Trophoblast cell (in vitro differentiated cells and primary cell): ENCODE data around the gene LSG1.

Source experiments
- DNase-seq, 2 donors: peaks; one replicate each; pipeline ENCODE4 v3.0.0-alpha.2; 2016
- H2AFZ ChIP-seq: 2 replicates; pipeline ENCODE4 v1.6.1; 2013; ENCODE audit warnings: low read length, moderate library complexity, mild to moderate bottlenecking; ENCODE audit not compliant: insufficient read depth, poor library complexity
- H2AK5ac ChIP-seq: 2 replicates; pipeline ENCODE4 v1.6.1; 2013; ENCODE audit warnings: mild to moderate bottlenecking, low read length
- H2BK120ac ChIP-seq: 2 replicates; pipeline ENCODE4 v1.6.1; 2013; ENCODE audit warnings: low read length, mild to moderate bottlenecking, moderate library complexity; ENCODE audit not compliant: insufficient read depth, poor library complexity
- H2BK12ac ChIP-seq: 2 replicates; pipeline ENCODE4 v1.6.1; 2013; ENCODE audit warnings: mild to moderate bottlenecking, low read length, moderate library complexity
- H2BK5ac ChIP-seq: 2 replicates; pipeline ENCODE4 v1.6.1; 2013; ENCODE audit warnings: low read length, low read depth, moderate library complexity, mild to moderate bottlenecking; ENCODE audit not compliant: poor library complexity
- H3K14ac ChIP-seq: 2 replicates; pipeline ENCODE4 v1.6.1; 2013; ENCODE audit warnings: mild to moderate bottlenecking, low read length
- H3K18ac ChIP-seq: 2 replicates; pipeline ENCODE4 v1.6.1; 2013; ENCODE audit warnings: mild to moderate bottlenecking, low read length
- H3K23ac ChIP-seq: 2 replicates; pipeline ENCODE4 v1.6.1; 2013; ENCODE audit warnings: low read length
- H3K27ac ChIP-seq: 2 replicates; pipeline ENCODE4 v1.5.1; 2013; ENCODE audit warnings: low read depth, mild to moderate bottlenecking, inconsistent platforms, low read length, moderate library complexity
- H3K27me3 ChIP-seq: 2 replicates; pipeline ENCODE4 v1.6.1; 2013; ENCODE audit warnings: inconsistent platforms, mild to moderate bottlenecking, low read length, moderate library complexity; ENCODE audit not compliant: insufficient read depth
- H3K36me3 ChIP-seq, 2 experiments: 1 replicate in 1 of 2; 2 replicates in 1 of 2; pipeline ENCODE4 v1.6.1; 2013; ENCODE audit warnings: low read length in 2 of 2, mild to moderate bottlenecking in 2 of 2, moderate library complexity in 1 of 2; ENCODE audit not compliant: insufficient read depth in 2 of 2, control insufficient read depth in 1 of 2
- H3K4ac ChIP-seq: 2 replicates; pipeline ENCODE4 v1.6.1; 2013; ENCODE audit warnings: low read depth, mild to moderate bottlenecking, low read length, moderate library complexity
- H3K4me1 ChIP-seq, 2 experiments: 1 replicate in 1 of 2; 2 replicates in 1 of 2; pipeline ENCODE4 v1.6.1; 2013; ENCODE audit warnings: low read length in 2 of 2, mild to moderate bottlenecking in 2 of 2, moderate library complexity in 1 of 2; ENCODE audit not compliant: insufficient read depth in 2 of 2, control insufficient read depth in 1 of 2
- H3K4me2 ChIP-seq: 2 replicates; pipeline ENCODE4 v1.6.1; 2013; ENCODE audit warnings: inconsistent platforms, mild to moderate bottlenecking, low read length, moderate library complexity
- H3K4me3 ChIP-seq: 2 replicates; pipeline ENCODE4 v1.5.1; 2013; ENCODE audit warnings: mild to moderate bottlenecking, low read depth, low read length, inconsistent platforms
- H3K79me1 ChIP-seq: one replicate; pipeline ENCODE4 v1.6.1; 2013; ENCODE audit warnings: low read length
- H3K79me2 ChIP-seq: 2 replicates; pipeline ENCODE4 v1.6.1; 2013; ENCODE audit warnings: low read length, mild to moderate bottlenecking; ENCODE audit not compliant: control insufficient read depth, insufficient read depth, poor library complexity
- H3K9ac ChIP-seq: 2 replicates; pipeline ENCODE4 v1.6.1; 2013; ENCODE audit warnings: mild to moderate bottlenecking, low read length
- H3K9me3 ChIP-seq: 2 replicates; pipeline ENCODE4 v1.6.1; 2013; ENCODE audit warnings: low read depth, mild to moderate bottlenecking, control low read depth, inconsistent platforms, low read length; ENCODE audit not compliant: insufficient read depth
- H4K12ac ChIP-seq: 2 replicates; pipeline ENCODE4 v1.6.1; 2013; ENCODE audit warnings: low read depth, mild to moderate bottlenecking, low read length, moderate library complexity
- H4K8ac ChIP-seq: 2 replicates; pipeline ENCODE4 v1.6.1; 2013; ENCODE audit warnings: low read depth, mild to moderate bottlenecking, low read length, moderate library complexity
- H4K91ac ChIP-seq: one replicate; pipeline ENCODE4 v1.6.1; 2013; ENCODE audit warnings: low read depth, mild to moderate bottlenecking, low read length, moderate library complexity
- WGBS: extraction: QIAGEN DNeasy Blood & Tissue Kit; methylation state at CpG from one replicate; pipeline ENCODE4 v1.1.7; 2013; ENCODE audit warnings: missing lambda C conversion rate; ENCODE audit not compliant: insufficient read length, insufficient coverage; ENCODE audit errors: extremely low coverage; 5-methylcytosine and 5-hydroxymethylcytosine counted together

LSG1 gene

DNA sequence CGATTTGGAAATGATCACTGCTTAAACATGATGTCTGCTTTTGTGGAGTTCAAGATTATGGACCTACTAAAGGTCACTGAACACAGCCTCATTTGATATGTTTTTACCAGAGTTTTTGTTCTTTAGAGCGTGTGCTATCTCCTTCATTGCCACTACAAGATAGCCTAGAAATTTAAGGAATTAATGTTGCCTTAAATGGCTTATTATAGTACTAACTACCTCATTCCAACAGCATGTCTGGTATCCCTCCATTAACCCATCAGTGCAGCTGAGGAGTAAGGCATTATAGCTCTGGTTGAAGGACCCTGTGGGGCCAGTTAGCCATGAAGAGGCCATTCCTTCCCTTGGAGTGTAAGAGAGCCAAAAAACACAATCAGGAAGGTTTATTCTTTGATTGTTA, 11.4 kb upstream of the LSG1 start:
- H3K36me3 ChIP-seq: no peaks in the 10 kb centered on the region
- peaks cover 23% of the 10 kb centered on the region for H3K27me3 ChIP-seq
- H3K4me3 ChIP-seq: no peak overlapping the region
- no peak overlapping the region for H4K12ac ChIP-seq
- H2AFZ ChIP-seq: no peak overlapping the region
- H2AK5ac ChIP-seq: no peak overlapping the region
- DNase-seq: peak in 1 of 2 donors; percentile 31
- H3K4me1 ChIP-seq: peaks cover 23 to 29% of the 10 kb centered on the region in 2 experiments
- no peak overlapping the region for H2BK5ac ChIP-seq
- peaks cover 12% of the 10 kb centered on the region for H3K79me1 ChIP-seq
- no CpG with 5 or more reads among the region's 2 CpGs for WGBS
- H3K9ac ChIP-seq: no peak overlapping the region
- no peak overlapping the region for H3K14ac ChIP-seq
- no peak overlapping the region for H4K8ac ChIP-seq
- H3K9me3 ChIP-seq: peaks cover 4% of the 10 kb centered on the region
- H3K23ac ChIP-seq: no peak overlapping the region
- peaks cover 4% of the 10 kb centered on the region for H3K79me2 ChIP-seq
- H3K18ac ChIP-seq: no peak overlapping the region
- no peak overlapping the region for H3K27ac ChIP-seq
- no peak overlapping the region for H3K4ac ChIP-seq
- H3K4me2 ChIP-seq: no peak overlapping the region
- no peak overlapping the region for H2BK120ac ChIP-seq
- H2BK12ac ChIP-seq: no peak overlapping the region
- H4K91ac ChIP-seq: no peak overlapping the region

DNA sequence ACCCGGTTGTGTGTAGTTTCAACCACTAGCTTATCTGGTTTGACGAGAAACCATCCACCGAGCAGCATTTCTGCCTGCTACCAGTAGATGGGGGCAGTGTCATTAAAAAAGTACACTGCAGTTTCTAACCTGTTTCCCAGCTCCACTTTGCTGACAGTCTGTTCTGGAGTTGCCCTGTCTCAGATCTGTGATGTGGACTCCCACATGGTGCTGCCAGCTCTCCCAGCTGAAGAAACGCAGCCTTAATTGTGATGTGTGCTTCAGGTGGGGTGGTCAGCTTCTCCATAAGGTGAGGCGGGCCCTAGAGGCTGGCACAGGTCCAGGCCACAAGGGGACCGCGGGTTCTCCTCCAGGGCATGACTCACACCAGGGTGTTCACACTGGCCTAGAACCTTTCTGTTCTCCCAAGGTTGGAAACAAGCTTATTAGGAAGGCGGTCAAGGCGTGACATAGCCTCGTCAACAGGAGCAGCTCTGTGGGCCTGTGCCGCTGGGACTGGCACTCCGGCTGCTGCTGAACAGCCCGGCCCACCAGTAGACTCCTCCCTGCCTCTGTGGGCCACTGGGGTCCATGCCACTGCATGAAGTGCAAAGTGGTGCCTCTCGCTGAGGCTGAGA, 10.8 kb upstream of the LSG1 start:
- Histone ChIP-seq H3K14ac (no peak overlapping the region), H3K23ac (no peak overlapping the region), H3K79me1 (peaks cover 7% of the 10 kb centered on the region), H3K4ac (no peak overlapping the region), H2AK5ac (no peak overlapping the region), H4K91ac (no peak overlapping the region), H3K9ac (no peak overlapping the region), H3K27ac (no peak overlapping the region), H2BK120ac (no peak overlapping the region), H3K9me3 (peaks cover 4% of the 10 kb centered on the region), H2BK12ac (no peak overlapping the region), H3K36me3 (no peaks in the 10 kb centered on the region), H4K12ac (no peak overlapping the region), H2BK5ac (no peak overlapping the region), H3K79me2 (no peaks in the 10 kb centered on the region), H2AFZ (no peak overlapping the region), H3K4me1 (peaks cover 18 to 23% of the 10 kb centered on the region in 2 experiments), H3K4me2 (no peak overlapping the region), H4K8ac (no peak overlapping the region), H3K27me3 (peaks cover 23% of the 10 kb centered on the region), H3K4me3 (no peak overlapping the region), H3K18ac (no peak overlapping the region)
- peak; percentile 91 to 94 for DNase-seq
- no CpG with 5 or more reads among the region's 14 CpGs for WGBS

DNA sequence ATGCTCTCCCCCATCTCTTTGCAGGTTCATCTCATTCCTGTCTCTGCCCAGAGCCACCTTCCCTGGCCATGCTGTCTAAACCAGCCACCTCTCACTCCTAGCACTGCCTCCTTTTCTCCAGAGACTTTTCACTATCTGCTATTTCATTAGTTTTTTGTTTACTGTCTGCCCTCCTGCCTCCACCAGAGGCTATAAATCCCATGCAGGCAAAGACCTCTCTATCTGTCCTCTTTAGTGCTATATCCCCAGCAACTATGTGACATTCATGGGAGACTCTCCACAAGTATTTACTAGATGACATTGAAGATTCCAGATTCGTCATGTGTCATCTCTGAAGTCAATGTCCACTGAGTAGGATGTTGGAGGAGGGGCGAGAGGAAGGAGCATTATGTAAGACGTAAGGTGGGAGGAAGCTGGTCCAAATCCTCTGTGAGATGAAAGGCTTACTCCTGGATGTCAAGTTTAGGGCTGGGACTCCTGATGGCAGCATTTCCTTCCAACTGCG, 10.2 kb upstream of the LSG1 start:
- no peak for DNase-seq
- peaks cover 14 to 18% of the 10 kb centered on the region in 2 experiments for H3K4me1 ChIP-seq
- no peak overlapping the region for H3K27ac ChIP-seq
- H2BK120ac ChIP-seq: no peak overlapping the region
- H2AFZ ChIP-seq: no peak overlapping the region
- WGBS: no CpG with 5 or more reads among the region's 4 CpGs
- peak overlapping the region; percentile 15 for H3K9ac ChIP-seq
- H2AK5ac ChIP-seq: no peak overlapping the region
- H3K36me3 ChIP-seq: no peaks in the 10 kb centered on the region
- H3K4me2 ChIP-seq: no peak overlapping the region
- no peak overlapping the region for H4K8ac ChIP-seq
- H3K9me3 ChIP-seq: peaks cover 4% of the 10 kb centered on the region
- H3K23ac ChIP-seq: no peak overlapping the region
- H3K27me3 ChIP-seq: peaks cover 21% of the 10 kb centered on the region
- no peak overlapping the region for H2BK5ac ChIP-seq
- no peak overlapping the region for H4K12ac ChIP-seq
- H3K79me1 ChIP-seq: peaks cover 4% of the 10 kb centered on the region
- no peaks in the 10 kb centered on the region for H3K79me2 ChIP-seq
- no peak overlapping the region for H2BK12ac ChIP-seq
- no peak overlapping the region for H3K18ac ChIP-seq
- no peak overlapping the region for H4K91ac ChIP-seq
- no peak overlapping the region for H3K4me3 ChIP-seq
- H3K4ac ChIP-seq: no peak overlapping the region
- no peak overlapping the region for H3K14ac ChIP-seq

DNA sequence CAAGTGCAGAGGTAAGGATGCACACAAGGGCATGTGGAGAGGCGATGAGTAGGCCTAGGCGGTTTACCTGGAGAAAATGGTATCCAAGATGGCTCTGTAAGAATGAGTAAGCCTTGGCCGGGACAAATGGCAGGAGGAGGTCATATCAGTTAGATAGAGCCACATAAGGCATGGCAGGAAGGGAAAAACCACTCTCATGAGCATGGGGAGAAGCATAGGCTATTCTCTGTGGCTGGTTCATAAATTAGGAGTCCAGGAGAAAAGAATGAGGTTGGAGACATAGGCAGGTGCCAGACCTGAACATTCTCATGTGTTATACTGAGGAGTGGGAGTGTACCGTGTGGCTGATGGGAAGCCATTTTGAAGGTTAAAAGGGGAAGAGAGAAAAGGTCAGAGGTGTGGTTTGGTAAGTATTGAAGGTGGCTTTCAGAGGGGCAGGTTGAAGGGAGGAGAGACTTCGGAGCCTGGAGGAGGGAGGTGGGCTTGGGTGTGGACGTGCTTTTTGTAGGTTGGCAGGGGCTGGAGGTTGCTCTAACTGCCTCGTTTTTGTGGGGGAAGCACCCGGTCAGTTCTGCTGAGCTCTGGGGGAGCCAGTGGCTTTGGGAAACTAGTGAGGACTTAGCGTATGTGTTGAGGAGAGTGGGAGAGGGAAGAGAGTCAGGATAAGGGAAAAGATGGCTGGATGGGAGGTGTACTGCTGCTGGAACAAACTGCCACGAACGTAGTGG, 9.1 kb upstream of the LSG1 start:
- Histone ChIP-seq H2BK12ac (no peak overlapping the region), H4K91ac (no peak overlapping the region), H3K79me2 (no peaks in the 10 kb centered on the region), H4K12ac (no peak overlapping the region), H2BK5ac (no peak overlapping the region), H3K27ac (no peak overlapping the region), H3K23ac (no peak overlapping the region), H3K79me1 (no peaks in the 10 kb centered on the region), H3K4me2 (no peak overlapping the region), H2AFZ (no peak overlapping the region), H3K14ac (no peak overlapping the region), H3K36me3 (no peaks in the 10 kb centered on the region), H4K8ac (no peak overlapping the region), H3K4ac (no peak overlapping the region), H3K27me3 (peaks cover 9% of the 10 kb centered on the region), H3K9me3 (no peaks in the 10 kb centered on the region), H3K4me1 (peaks cover 2 to 6% of the 10 kb centered on the region in 2 experiments), H2AK5ac (no peak overlapping the region), H3K18ac (no peak overlapping the region), H2BK120ac (no peak overlapping the region), H3K4me3 (no peak overlapping the region), H3K9ac (no peak overlapping the region)
- DNase-seq: no peak
- no CpG with 5 or more reads among the region's 11 CpGs for WGBS
